ENCODE results near the gene TRAF6.

DNA sequence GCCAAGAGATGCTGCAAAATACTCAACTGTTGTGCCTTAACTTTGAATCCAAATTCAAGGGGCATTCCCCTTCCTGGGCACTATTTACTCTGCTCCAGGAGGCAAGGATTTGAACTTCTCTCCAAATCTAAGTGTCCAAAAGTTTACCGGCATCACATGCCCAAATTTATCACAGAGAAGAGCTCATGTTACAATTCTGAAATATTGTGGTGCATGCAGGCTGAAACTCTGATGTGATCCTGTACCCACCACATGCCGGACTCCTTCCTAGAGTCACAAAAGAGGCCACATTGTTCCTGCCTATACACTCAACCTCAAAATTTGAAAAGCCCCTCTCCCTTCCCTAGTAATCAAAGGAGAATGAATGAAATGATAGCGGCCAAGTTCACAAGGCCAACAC, 1.3 kb downstream of the TRAF6 start:
- TF ChIP-seq, protein P1, sequence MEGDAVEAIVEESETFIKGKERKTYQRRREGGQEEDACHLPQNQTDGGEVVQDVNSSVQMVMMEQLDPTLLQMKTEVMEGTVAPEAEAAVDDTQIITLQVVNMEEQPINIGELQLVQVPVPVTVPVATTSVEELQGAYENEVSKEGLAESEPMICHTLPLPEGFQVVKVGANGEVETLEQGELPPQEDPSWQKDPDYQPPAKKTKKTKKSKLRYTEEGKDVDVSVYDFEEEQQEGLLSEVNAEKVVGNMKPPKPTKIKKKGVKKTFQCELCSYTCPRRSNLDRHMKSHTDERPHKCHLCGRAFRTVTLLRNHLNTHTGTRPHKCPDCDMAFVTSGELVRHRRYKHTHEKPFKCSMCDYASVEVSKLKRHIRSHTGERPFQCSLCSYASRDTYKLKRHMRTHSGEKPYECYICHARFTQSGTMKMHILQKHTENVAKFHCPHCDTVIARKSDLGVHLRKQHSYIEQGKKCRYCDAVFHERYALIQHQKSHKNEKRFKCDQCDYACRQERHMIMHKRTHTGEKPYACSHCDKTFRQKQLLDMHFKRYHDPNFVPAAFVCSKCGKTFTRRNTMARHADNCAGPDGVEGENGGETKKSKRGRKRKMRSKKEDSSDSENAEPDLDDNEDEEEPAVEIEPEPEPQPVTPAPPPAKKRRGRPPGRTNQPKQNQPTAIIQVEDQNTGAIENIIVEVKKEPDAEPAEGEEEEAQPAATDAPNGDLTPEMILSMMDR (IDR thresholded peaks at IDR 0.05), result no peak
- no peak for TF ChIP-seq EZH2 (IDR thresholded peaks at IDR 0.05; ENCODE audit: borderline replicate concordance, insufficient read depth, low read depth, low read length, poor library complexity, severe bottlenecking)

Data from B cell (primary cell).